GM23338 (cell line): ENCODE data around the gene CPNE1. TPM values are rescaled to one million over a fixed set of nuclear protein-coding genes. Genes with fewer than 3 reads are reported as not detected.

Experiments used
- ATAC-seq: fragments of 200-7000 bp; cut with Tn5 transposase; 3 replicates; pipeline ENCODE4 v1.9.1; 2020
- DNase-seq: peaks from one replicate; pipeline ENCODE4 v3.0.0-alpha.2; 2015; ENCODE audit warnings: low spot score
- H2AFZ ChIP-seq: fragments of 200-600 bp; sonication (generic); 2 replicates; pipeline ENCODE4 v1.8.0; 2016; ENCODE audit warnings: antibody characterized with exemption, mild to moderate bottlenecking, moderate library complexity
- H3F3A ChIP-seq: fragments of 200-600 bp; sonication (generic); replicated peaks from 2 replicates; pipeline ENCODE4 v1.8.0; 2017; ENCODE audit warnings: antibody characterized with exemption, mixed run types, low read depth
- H3K27ac ChIP-seq: fragments of 200-600 bp; sonication (generic); 2 replicates; pipeline ENCODE4 v1.6.1; 2016; ENCODE audit warnings: low read depth
- H3K27me3 ChIP-seq: fragments of 200-600 bp; sonication (generic); 2 replicates; pipeline ENCODE4 v1.8.0; 2016; ENCODE audit warnings: mild to moderate bottlenecking, mixed run types, moderate library complexity; ENCODE audit not compliant: insufficient read depth
- H3K36me3 ChIP-seq: fragments of 200-600 bp; sonication (generic); 2 replicates; pipeline ENCODE4 v1.8.0; 2016; ENCODE audit warnings: mild to moderate bottlenecking; ENCODE audit not compliant: insufficient read depth
- H3K4me1 ChIP-seq: fragments of 200-600 bp; sonication (generic); 2 replicates; pipeline ENCODE4 v1.8.0; 2016; ENCODE audit warnings: mild to moderate bottlenecking, moderate library complexity; ENCODE audit not compliant: insufficient read depth
- H3K4me2 ChIP-seq: fragments of 200-600 bp; sonication (generic); 2 replicates; pipeline ENCODE4 v1.7.1; 2017; ENCODE audit warnings: mixed run types
- H3K4me3 ChIP-seq: fragments of 200-600 bp; sonication (generic); 2 replicates; pipeline ENCODE4 v1.6.1; 2016; ENCODE audit warnings: mixed run types
- H3K79me2 ChIP-seq: fragments of 200-600 bp; sonication (generic); replicated peaks from 2 replicates; pipeline ENCODE4 v1.8.0; 2017; ENCODE audit warnings: mild to moderate bottlenecking; ENCODE audit not compliant: insufficient read depth
- H3K9me2 ChIP-seq: fragments of 200-600 bp; sonication (generic); 2 replicates; pipeline ENCODE4 v1.8.0; 2017; ENCODE audit not compliant: insufficient read depth
- H4K20me1 ChIP-seq: fragments of 200-600 bp; sonication (generic); replicated peaks from 2 replicates; pipeline ENCODE4 v1.8.0; 2017; ENCODE audit warnings: mild to moderate bottlenecking; ENCODE audit not compliant: insufficient read depth
- H3K27ac Mint-ChIP-seq: 2 replicates; pipeline ENCODE4 v1.8.0; 2020; ENCODE audit warnings: inconsistent platforms, mild to moderate bottlenecking, moderate library complexity, mixed read lengths
- H3K27me3 Mint-ChIP-seq: 3 replicates; pipeline ENCODE4 v1.8.0; 2022; ENCODE audit warnings: low read depth, mild to moderate bottlenecking, moderate library complexity, mixed read lengths, inconsistent platforms; ENCODE audit not compliant: insufficient read depth, poor library complexity
- H3K36me3 Mint-ChIP-seq: 3 replicates; pipeline ENCODE4 v1.8.0; 2021; ENCODE audit warnings: low read depth, mild to moderate bottlenecking, inconsistent platforms, moderate library complexity, mixed read lengths
- H3K4me1 Mint-ChIP-seq: 3 replicates; pipeline ENCODE4 v1.8.0; 2020; ENCODE audit warnings: mild to moderate bottlenecking, inconsistent platforms, mixed read lengths
- H3K4me3 Mint-ChIP-seq: 3 replicates; pipeline ENCODE4 v1.8.0; 2021; ENCODE audit warnings: moderate library complexity, mild to moderate bottlenecking, inconsistent platforms, mixed read lengths
- H3K9me3 Mint-ChIP-seq: 3 replicates; pipeline ENCODE4 v1.8.0; 2020; ENCODE audit warnings: moderate library complexity, mild to moderate bottlenecking, inconsistent platforms, mixed read lengths
- CTCF ChIP-seq, 2 experiments: fragments of 200-600 bp in 1 of 2; sonication (generic) in 1 of 2; conservative IDR thresholded peaks; 2 replicates each; pipeline versions ENCODE4 v1.5.1 to v1.6.1; 2016 to 2017; ENCODE audit warnings: antibody characterized with exemption in 2 of 2, low read depth in 2 of 2, mild to moderate bottlenecking in 2 of 2, moderate library complexity in 1 of 2
- ETS1 ChIP-seq: IDR thresholded peaks from 2 replicates; pipeline ENCODE4 v1.6.1; 2016; ENCODE audit warnings: antibody characterized with exemption
- EZH2 ChIP-seq: fragments of 200-600 bp; sonication (generic); IDR thresholded peaks from one replicate; pipeline ENCODE4 v1.8.0; 2017; ENCODE audit warnings: antibody characterized with exemption, mild to moderate bottlenecking, low read depth; ENCODE audit not compliant: unreplicated experiment
- EZH2phosphoT487 ChIP-seq: fragments of 200-600 bp; sonication (generic); IDR thresholded peaks from one replicate; pipeline ENCODE4 v1.8.1; 2018; ENCODE audit warnings: antibody characterized with exemption; ENCODE audit not compliant: unreplicated experiment
- JUNB ChIP-seq: IDR thresholded peaks from one replicate; pipeline ENCODE4 v1.6.1; 2016; ENCODE audit warnings: antibody characterized with exemption; ENCODE audit not compliant: unreplicated experiment
- POLR2AphosphoS5 ChIP-seq: IDR thresholded peaks from 2 replicates; pipeline ENCODE4 v1.6.1; 2016; ENCODE audit warnings: antibody characterized with exemption, low read depth
- STAT1 ChIP-seq: IDR thresholded peaks from one replicate; pipeline ENCODE4 v1.6.1; 2016; ENCODE audit warnings: antibody characterized with exemption; ENCODE audit not compliant: unreplicated experiment
- ZNF331 ChIP-seq: fragments of 250-450 bp; sonication (Bioruptor Pico); IDR thresholded peaks from 2 replicates; pipeline ENCODE4 v1.5.0; 2020; ENCODE audit warnings: low read depth, mild to moderate bottlenecking, moderate library complexity
- ZNF462 ChIP-seq: fragments of 250-450 bp; sonication (Bioruptor Pico); IDR thresholded peaks from 2 replicates; pipeline ENCODE4 v1.5.0; 2020; ENCODE audit warnings: mild to moderate bottlenecking, moderate library complexity
- polyA plus RNA-seq: library from polyadenylated mRNA; unstranded; fragments of >200 nt; fragmentation: Nextera tagmentation; extraction: Ambion mirVana; gene quantifications from 2 replicates; pipeline ENCODE4 v1.2.1, GENCODE V29; 2016
- total RNA-seq: library from RNA; depleted of rRNA; stranded (reverse); fragments of >200 nt; shearing (Covaris generic); gene quantifications from 2 replicates; pipeline ENCODE4 v1.2.3, GENCODE V29; 2014
- TF ChIP-seq, protein P1 (sequence below): IDR thresholded peaks from one replicate; pipeline ENCODE4 v1.6.1; 2018; ENCODE audit warnings: antibody characterized with exemption; ENCODE audit not compliant: unreplicated experiment

CPNE1 gene
- total and polyA plus RNA-seq, 2 experiments from 2014 or later = 189 to 196 TPM

DNA sequence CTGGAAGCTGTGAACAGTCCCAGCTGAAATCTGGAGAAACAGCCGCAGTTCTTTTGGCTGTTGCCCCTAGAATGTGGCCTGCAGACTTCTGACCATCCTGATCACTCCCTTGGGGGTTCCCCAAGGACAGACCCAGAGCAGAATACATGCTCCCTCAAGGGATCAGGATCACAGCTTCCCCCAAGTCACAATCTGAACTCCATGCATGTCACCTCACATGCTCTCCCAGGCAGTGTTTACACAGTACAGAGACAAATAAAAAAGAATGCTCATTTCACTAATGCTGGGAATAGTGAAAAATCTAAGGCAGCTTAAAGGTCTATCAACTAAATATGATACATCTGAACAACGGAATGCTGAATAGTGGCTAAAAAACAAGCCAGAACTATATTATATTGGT is 28.6 kb downstream of the CPNE1 start:
- H3K79me2 ChIP-seq = peaks cover 71% of the 10 kb centered on the region
- no peak overlapping the region for H3K4me3 ChIP-seq
- ATAC-seq = no peak
- no peak overlapping the region for H3K4me2 ChIP-seq
- no peaks in the 10 kb centered on the region for H3F3A ChIP-seq
- peaks cover 40% of the 10 kb centered on the region for H4K20me1 ChIP-seq
- DNase-seq = no peak
- H3K4me1 ChIP-seq = peaks cover 21% of the 10 kb centered on the region; the same call in 1 of the 2 replicates
- H3K27ac ChIP-seq = peak overlapping the region; percentile 74; the same call in 1 of the 2 replicates
- Mint-ChIP-seq H3K4me3 (no peak overlapping the region), H3K27me3 (peaks cover 7% of the 10 kb centered on the region), H3K9me3 (no peaks in the 10 kb centered on the region), H3K27ac (no peak overlapping the region), H3K36me3 (peaks cover 10% of the 10 kb centered on the region), H3K4me1 (peaks cover 21% of the 10 kb centered on the region)
- H2AFZ ChIP-seq = no peak overlapping the region
- H3K9me2 ChIP-seq = no peaks in the 10 kb centered on the region
- H3K36me3 ChIP-seq = 0 out of 2 replicates have a peak, but pooled peaks cover under 1% of the 10 kb centered on the region
- TF ChIP-seq JUNB (no peak), ZNF462 (no peak), ZNF331 (CRISPR knock-in tag) (no peak), POLR2AphosphoS5 (no peak), STAT1 (no peak), CTCF (conservative IDR thresholded peaks at IDR 0.05; ENCODE audit: low read depth in 2 of 2) (no peak), EZH2phosphoT487 (no peak), EZH2 (no peak), ETS1 (no peak)
- TF ChIP-seq, protein P1, sequence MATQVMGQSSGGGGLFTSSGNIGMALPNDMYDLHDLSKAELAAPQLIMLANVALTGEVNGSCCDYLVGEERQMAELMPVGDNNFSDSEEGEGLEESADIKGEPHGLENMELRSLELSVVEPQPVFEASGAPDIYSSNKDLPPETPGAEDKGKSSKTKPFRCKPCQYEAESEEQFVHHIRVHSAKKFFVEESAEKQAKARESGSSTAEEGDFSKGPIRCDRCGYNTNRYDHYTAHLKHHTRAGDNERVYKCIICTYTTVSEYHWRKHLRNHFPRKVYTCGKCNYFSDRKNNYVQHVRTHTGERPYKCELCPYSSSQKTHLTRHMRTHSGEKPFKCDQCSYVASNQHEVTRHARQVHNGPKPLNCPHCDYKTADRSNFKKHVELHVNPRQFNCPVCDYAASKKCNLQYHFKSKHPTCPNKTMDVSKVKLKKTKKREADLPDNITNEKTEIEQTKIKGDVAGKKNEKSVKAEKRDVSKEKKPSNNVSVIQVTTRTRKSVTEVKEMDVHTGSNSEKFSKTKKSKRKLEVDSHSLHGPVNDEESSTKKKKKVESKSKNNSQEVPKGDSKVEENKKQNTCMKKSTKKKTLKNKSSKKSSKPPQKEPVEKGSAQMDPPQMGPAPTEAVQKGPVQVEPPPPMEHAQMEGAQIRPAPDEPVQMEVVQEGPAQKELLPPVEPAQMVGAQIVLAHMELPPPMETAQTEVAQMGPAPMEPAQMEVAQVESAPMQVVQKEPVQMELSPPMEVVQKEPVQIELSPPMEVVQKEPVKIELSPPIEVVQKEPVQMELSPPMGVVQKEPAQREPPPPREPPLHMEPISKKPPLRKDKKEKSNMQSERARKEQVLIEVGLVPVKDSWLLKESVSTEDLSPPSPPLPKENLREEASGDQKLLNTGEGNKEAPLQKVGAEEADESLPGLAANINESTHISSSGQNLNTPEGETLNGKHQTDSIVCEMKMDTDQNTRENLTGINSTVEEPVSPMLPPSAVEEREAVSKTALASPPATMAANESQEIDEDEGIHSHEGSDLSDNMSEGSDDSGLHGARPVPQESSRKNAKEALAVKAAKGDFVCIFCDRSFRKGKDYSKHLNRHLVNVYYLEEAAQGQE = no peak
- H3K27me3 ChIP-seq = no peaks in the 10 kb centered on the region
